GM10248 (cell line): ENCODE results near the gene DHRS12.
A peak's percentile ranks its signal among the peaks of the same experiment; 100 is the strongest.

Experiments
- CTCF ChIA-PET: fragments of 300-600 bp; sonication (Branson Sonifier 250); formaldehyde crosslinking; extraction: SDS; loops from one replicate; lab custom pipeline; 2021; ENCODE audit warnings: antibody characterized with exemption; lab: Yijun Ruan, JAX
- POLR2A ChIA-PET: fragments of 350-650 bp; sonication (Branson Sonifier 250); formaldehyde crosslinking; extraction: SDS; loops from one replicate; lab custom pipeline; 2020; ENCODE audit warnings: antibody characterized with exemption; lab: Yijun Ruan, JAX
- DNase-seq: peaks from one replicate; pipeline ENCODE4 v3.0.0; 2012; ENCODE audit errors: extremely low spot score
- TF ChIP-seq, protein P1 (sequence below): IDR thresholded peaks from 2 replicates; pipeline ENCODE4 v1.5.1; 2012; ENCODE audit warnings: mild to moderate bottlenecking, low read depth; ENCODE audit errors: extremely low read depth, missing control alignments, control extremely low read depth

DHRS12 gene

DNA sequence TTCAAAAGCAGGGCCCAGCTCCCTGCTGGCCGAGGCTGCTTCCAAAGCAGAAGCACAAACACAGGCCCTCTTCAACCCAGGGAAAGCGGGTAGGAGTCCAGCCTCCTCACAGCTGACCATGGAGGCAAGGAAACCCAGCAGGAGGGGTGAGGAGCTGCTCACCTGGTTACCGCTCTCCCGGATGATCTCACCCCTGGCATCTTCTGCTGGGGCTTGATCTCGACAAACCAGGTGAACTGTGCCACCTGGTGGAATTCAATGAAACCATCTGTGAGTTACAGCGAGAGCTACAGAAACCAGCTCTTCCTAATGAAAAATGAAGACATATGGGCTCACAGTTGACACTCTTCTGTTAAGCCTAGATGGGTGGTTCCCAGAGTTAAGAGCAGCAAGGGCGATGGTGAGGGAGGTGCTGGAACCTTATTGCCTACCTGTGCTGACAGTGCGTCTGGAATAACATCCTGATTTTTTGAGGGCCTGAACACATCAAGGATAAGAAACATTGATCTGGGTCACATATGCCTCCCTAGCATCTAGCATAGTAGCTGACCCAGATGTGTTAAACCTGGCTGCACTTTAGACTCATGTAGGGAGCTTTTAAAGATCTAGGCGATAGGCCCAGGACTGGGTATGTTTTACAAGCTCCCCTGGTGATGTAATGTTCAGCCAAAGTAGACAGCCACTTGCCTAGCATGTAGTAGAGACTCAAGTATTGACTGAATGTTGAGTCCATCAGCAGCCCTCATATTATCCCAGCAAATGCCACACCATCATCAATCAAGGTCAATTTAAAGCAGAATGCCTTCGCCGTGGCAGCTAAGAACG, 6.1 kb downstream of the DHRS12 start:
- ChIA-PET CTCF (interaction anchor here (0.7 to 9.1 kb wide), 46 partner anchors 8 to 679 kb away, joined by 3 to 92 read pairs (median 4); no protein-coding TSS in a partner anchor), POLR2A (interaction anchor here (0.5 to 1.6 kb wide), 2 partner anchors 345 to 578 kb away, joined by 4 to 11 read pairs; partner anchors contain the start of gene INTS6)
- DNase-seq: peak; percentile 61
- TF ChIP-seq, protein P1, sequence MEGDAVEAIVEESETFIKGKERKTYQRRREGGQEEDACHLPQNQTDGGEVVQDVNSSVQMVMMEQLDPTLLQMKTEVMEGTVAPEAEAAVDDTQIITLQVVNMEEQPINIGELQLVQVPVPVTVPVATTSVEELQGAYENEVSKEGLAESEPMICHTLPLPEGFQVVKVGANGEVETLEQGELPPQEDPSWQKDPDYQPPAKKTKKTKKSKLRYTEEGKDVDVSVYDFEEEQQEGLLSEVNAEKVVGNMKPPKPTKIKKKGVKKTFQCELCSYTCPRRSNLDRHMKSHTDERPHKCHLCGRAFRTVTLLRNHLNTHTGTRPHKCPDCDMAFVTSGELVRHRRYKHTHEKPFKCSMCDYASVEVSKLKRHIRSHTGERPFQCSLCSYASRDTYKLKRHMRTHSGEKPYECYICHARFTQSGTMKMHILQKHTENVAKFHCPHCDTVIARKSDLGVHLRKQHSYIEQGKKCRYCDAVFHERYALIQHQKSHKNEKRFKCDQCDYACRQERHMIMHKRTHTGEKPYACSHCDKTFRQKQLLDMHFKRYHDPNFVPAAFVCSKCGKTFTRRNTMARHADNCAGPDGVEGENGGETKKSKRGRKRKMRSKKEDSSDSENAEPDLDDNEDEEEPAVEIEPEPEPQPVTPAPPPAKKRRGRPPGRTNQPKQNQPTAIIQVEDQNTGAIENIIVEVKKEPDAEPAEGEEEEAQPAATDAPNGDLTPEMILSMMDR: peak; percentile 67

DNA sequence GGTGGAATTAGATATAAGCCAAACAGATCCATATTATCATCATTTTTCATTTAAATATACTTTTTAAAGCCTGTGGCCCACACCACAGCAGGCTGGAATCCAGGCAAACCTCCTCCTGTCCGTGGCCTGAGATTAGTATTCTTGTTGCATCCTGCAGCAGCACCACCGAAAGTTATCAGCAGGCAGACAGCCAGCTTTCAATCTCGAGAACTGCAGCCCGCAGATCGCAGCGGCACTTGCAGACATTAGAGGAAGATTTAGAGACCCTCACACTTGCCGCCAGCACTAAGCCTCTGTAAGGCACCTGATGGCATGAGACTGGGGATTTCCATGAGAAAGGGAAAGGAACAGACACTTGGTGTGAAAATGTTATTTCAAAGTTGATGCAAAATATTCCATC, 7.4 kb downstream of the DHRS12 start:
- ChIA-PET POLR2A (interaction anchor here (1.6 kb wide), 1 partner anchor 343 kb away, joined by 5 read pairs; the partner anchor contains the start of gene INTS6), CTCF (interaction anchor here (0.7 to 9.1 kb wide), 14 partner anchors 11 to 672 kb away, joined by 3 to 92 read pairs (median 12); no protein-coding TSS in a partner anchor)
- no peak for DNase-seq
- TF ChIP-seq, protein P1: no peak

DNA sequence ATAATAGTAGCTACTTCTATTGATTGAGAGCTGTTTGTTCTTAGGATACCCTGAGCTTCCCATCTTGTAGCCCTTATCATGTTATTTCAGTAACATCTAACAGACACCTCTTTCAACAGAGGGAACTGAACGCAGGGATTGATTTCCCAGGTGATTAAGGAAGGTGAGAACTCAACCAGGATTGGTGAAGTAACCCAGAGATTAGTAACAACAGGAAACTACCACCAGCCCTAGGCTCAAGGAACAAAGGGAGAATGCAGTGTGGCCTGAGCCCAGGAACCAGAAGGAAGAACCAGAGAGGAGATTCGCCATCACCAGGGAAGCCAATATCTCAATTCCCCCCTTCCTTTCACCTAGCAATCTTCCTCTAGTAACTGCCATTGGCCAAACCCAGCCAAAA, 8.5 kb downstream of the DHRS12 start:
- POLR2A ChIA-PET: interaction anchor here (1.6 kb wide), 1 partner anchor 342 kb away, joined by 5 read pairs; the partner anchor contains the start of gene INTS6
- DNase-seq: no peak
- CTCF ChIA-PET: interaction anchor here (0.8 to 9.1 kb wide), 9 partner anchors 12 to 671 kb away, joined by 3 to 92 read pairs (median 37); no protein-coding TSS in a partner anchor
- TF ChIP-seq, protein P1: no peak

DNA sequence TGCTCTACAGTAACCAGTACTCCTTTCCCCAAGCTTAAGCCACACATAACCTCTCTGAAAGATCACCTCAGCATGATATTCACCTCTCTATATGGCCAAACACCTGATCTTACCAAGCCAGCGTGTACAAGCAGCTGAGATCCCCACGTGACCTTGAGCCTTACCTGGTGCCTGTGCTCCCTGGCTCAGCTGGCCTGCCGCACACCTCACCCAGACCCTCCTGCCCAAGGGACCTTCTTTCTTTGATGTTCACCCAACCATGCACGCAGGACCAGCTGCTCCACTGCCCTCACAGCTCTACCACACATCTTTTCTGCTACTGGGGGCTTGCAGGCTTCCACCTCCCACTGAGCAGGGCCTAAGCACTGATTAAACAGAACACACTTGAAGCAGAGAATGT, 9.0 kb downstream of the DHRS12 start:
- TF ChIP-seq, protein P1: no peak
- no peak for DNase-seq
- POLR2A ChIA-PET: interaction anchor here (1.6 kb wide), 1 partner anchor 342 kb away, joined by 5 read pairs; the partner anchor contains the start of gene INTS6
- CTCF ChIA-PET: interaction anchor here (0.8 to 9.1 kb wide), 9 partner anchors 12 to 671 kb away, joined by 3 to 92 read pairs (median 37); no protein-coding TSS in a partner anchor

DNA sequence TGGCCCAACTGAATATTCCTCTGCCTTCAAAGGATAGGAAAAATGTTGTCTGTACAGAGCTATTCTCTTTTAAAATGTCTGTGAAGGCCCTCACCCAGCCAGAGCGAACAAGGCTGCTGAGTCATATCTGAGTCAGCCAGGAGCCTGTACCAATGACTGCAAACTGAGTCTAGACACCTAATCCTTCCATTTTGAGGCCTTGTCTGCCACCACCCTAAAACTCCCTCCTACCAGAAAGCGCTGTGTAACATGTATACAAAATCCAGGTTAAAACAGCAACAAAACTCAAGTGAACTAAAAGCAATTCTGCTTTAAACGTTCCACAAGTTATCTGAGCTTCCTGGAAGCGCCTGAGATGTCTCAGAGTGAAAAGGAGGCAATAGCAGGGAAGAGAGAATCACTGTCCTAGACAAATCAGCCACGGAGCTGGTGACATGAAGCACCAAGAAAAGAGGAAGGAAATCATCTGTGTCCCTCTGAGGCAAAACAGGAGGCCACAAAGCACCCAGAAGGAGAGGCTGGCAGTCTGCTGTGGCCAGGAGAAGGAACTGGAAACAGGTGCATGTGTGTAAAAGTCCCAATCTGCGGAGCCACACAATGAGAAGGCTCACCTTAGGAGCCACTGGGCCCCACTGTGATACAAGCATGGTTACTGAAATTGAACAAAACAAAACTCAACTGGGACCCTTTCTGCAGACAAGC, 10.2 kb downstream of the DHRS12 start:
- CTCF ChIA-PET: interaction anchor here (1.0 to 9.1 kb wide), 8 partner anchors 10 to 669 kb away, joined by 3 to 92 read pairs (median 14); no protein-coding TSS in a partner anchor
- TF ChIP-seq, protein P1: no peak
- no peak for DNase-seq
- POLR2A ChIA-PET: interaction anchor here (1.3 kb wide), 1 partner anchor 341 kb away, joined by 3 read pairs; no protein-coding TSS in a partner anchor
